Hepatocyte (in vitro differentiated cells): ENCODE measurements around the gene UBXN2A. TPM values are rescaled to one million over a fixed set of nuclear protein-coding genes. Genes with fewer than 3 reads are reported as not detected.

Source experiments
- DNase-seq: peaks from one replicate; pipeline ENCODE4 v3.0.0-alpha.2; 2016; ENCODE audit warnings: low spot score
- H2AFZ ChIP-seq: fragments of 200-600 bp; sonication (generic); 2 replicates; pipeline ENCODE4 v1.6.0; 2016; ENCODE audit warnings: antibody characterized with exemption, mild to moderate bottlenecking
- H3K27ac ChIP-seq: fragments of 200-600 bp; sonication (generic); 2 replicates; pipeline ENCODE4 v1.5.1; 2016; ENCODE audit warnings: mild to moderate bottlenecking
- H3K27me3 ChIP-seq: fragments of 200-600 bp; sonication (generic); 2 replicates; pipeline ENCODE4 v1.6.1; 2016
- H3K36me3 ChIP-seq: fragments of 200-600 bp; sonication (generic); replicated peaks from 2 replicates; pipeline ENCODE4 v1.5.1; 2016; ENCODE audit warnings: low read depth; ENCODE audit not compliant: insufficient read depth
- H3K4me1 ChIP-seq: fragments of 200-600 bp; sonication (generic); 2 replicates; pipeline ENCODE4 v1.5.1; 2016; ENCODE audit warnings: mild to moderate bottlenecking, moderate library complexity; ENCODE audit not compliant: insufficient read depth
- H3K4me2 ChIP-seq: fragments of 200-600 bp; sonication (generic); 2 replicates; pipeline ENCODE4 v1.6.0; 2016
- H3K4me3 ChIP-seq: fragments of 200-600 bp; sonication (generic); 2 replicates; pipeline ENCODE4 v1.5.1; 2016; ENCODE audit warnings: mild to moderate bottlenecking
- H3K79me2 ChIP-seq: fragments of 200-600 bp; sonication (generic); 2 replicates; pipeline ENCODE4 v1.6.0; 2017; ENCODE audit warnings: mild to moderate bottlenecking
- H3K9me2 ChIP-seq: fragments of 200-600 bp; sonication (generic); replicated peaks from 2 replicates; pipeline ENCODE4 v1.6.0; 2017; ENCODE audit warnings: mild to moderate bottlenecking; ENCODE audit not compliant: insufficient read depth
- H3K9me3 ChIP-seq: fragments of 200-600 bp; sonication (generic); 2 replicates; pipeline ENCODE4 v1.5.1; 2016; ENCODE audit warnings: low read depth, mild to moderate bottlenecking
- H4K20me1 ChIP-seq: fragments of 200-600 bp; sonication (generic); 2 replicates; pipeline ENCODE4 v1.6.0; 2016; ENCODE audit warnings: mild to moderate bottlenecking; ENCODE audit not compliant: insufficient read depth, poor library complexity, severe bottlenecking
- CTCF ChIP-seq: fragments of 200-600 bp; sonication (generic); IDR thresholded peaks from 2 replicates; pipeline ENCODE4 v1.5.1; 2016; ENCODE audit warnings: antibody characterized with exemption, mild to moderate bottlenecking; ENCODE audit not compliant: poor library complexity
- EZH2 ChIP-seq: fragments of 200-600 bp; sonication (generic); IDR thresholded peaks from 2 replicates; pipeline ENCODE4 v1.6.1; 2016; ENCODE audit warnings: antibody characterized with exemption, mild to moderate bottlenecking, borderline replicate concordance
- EZH2phosphoT487 ChIP-seq: fragments of 200-600 bp; sonication (generic); IDR thresholded peaks from one replicate; pipeline ENCODE4 v1.6.1; 2018; ENCODE audit warnings: antibody characterized with exemption, mild to moderate bottlenecking, low read depth, moderate library complexity; ENCODE audit not compliant: unreplicated experiment, severe bottlenecking
- WGBS: methylation state at CpG from one replicate; pipeline ENCODE4 v1.1.6; 2016; ENCODE audit warnings: low lambda C conversion rate; ENCODE audit errors: missing lambda C conversion rate; 5-methylcytosine and 5-hydroxymethylcytosine counted together
- polyA plus RNA-seq: library from polyadenylated mRNA; unstranded; fragments of >200 nt; fragmentation: Nextera tagmentation; extraction: Ambion mirVana; gene quantifications from 2 replicates; pipeline ENCODE4 v1.2.1, GENCODE V29; 2016
- total RNA-seq: library from RNA; depleted of rRNA; stranded (reverse); fragments of >200 nt; gene quantifications from 2 replicates; pipeline ENCODE4 v1.2.3, GENCODE V29; 2014

UBXN2A gene, protein sequence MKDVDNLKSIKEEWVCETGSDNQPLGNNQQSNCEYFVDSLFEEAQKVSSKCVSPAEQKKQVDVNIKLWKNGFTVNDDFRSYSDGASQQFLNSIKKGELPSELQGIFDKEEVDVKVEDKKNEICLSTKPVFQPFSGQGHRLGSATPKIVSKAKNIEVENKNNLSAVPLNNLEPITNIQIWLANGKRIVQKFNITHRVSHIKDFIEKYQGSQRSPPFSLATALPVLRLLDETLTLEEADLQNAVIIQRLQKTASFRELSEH
- total RNA-seq (15.9 and 16.9 TPM in 2 replicates), polyA plus RNA-seq (11.7 and 16.4 TPM in 2 replicates)

GRCh38 chr2:23939987-23940717 lies at the start of gene UBXN2A:
Gene UBXN2A (plus strand): TSS chr2:23940463. CDS start chr2:23958315, 17,852 bp downstream.
- Histone ChIP-seq H3K79me2 (peaks cover 39% of the 10 kb centered on the region), H4K20me1 (peaks cover 6% of the 10 kb centered on the region), H3K4me3 (peak within 1 kb of the TSS; percentile 56), H3K9me2 (no peaks in the 10 kb centered on the region), H3K27me3 (no peaks in the 10 kb centered on the region), H2AFZ (peak within 1 kb of the TSS; percentile 83), H3K36me3 (no peaks in the 10 kb centered on the region), H3K27ac (peak within 1 kb of the TSS; percentile 98), H3K4me1 (peaks cover 13% of the 10 kb centered on the region), H3K4me2 (peak within 1 kb of the TSS; percentile 79), H3K9me3 (no peaks in the 10 kb centered on the region)
- 1% methylated on average over 61 of the region's 77 CpGs for WGBS
- peak; percentile 94 for DNase-seq
- TF ChIP-seq CTCF (no peak), EZH2 (no peak), EZH2phosphoT487 (no peak)

DNA sequence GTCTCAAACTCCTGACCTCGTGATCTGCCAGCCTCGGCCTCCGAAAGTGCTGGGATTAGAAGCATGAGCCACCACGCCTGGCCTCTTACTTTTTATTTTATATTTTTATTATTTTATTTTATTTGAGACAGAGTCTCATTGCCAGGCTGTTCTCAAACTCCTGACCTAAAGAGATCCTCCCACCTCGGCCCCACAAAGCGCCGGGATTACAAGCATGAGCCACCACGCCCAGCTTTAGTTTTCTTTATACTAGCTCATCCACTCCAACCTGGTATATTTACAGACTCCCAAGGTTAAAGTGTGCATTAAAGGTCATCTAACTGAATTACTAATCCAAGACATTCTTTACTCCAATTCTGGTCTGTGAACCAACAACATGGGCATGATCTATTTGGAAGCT lies 40.1 kb upstream of the UBXN2A start:
- H3K9me3 ChIP-seq = no peaks in the 10 kb centered on the region
- no peaks in the 10 kb centered on the region for H3K27me3 ChIP-seq
- H3K4me2 ChIP-seq = no peak overlapping the region
- TF ChIP-seq CTCF (no peak), EZH2 (no peak), EZH2phosphoT487 (no peak)
- DNase-seq = no peak
- H3K4me1 ChIP-seq = no peaks in the 10 kb centered on the region
- no peak overlapping the region for H2AFZ ChIP-seq
- no peaks in the 10 kb centered on the region for H3K9me2 ChIP-seq
- 95% methylated on average over 8 of the region's 8 CpGs for WGBS
- H3K27ac ChIP-seq = peak overlapping the region; percentile 46
- no peaks in the 10 kb centered on the region for H3K36me3 ChIP-seq
- H3K79me2 ChIP-seq = peaks cover 89% of the 10 kb centered on the region
- H4K20me1 ChIP-seq = peaks cover 11% of the 10 kb centered on the region
- H3K4me3 ChIP-seq = no peak overlapping the region

- Histone ChIP-seq H3K36me3 (no peaks in the 10 kb centered on the region), H3K4me2 (no peak overlapping the region), H3K9me3 (no peaks in the 10 kb centered on the region), H3K9me2 (no peaks in the 10 kb centered on the region), H3K27ac (peak overlapping the region; percentile 46), H3K79me2 (peaks cover 94% of the 10 kb centered on the region), H3K4me1 (no peaks in the 10 kb centered on the region), H3K27me3 (no peaks in the 10 kb centered on the region), H4K20me1 (peaks cover 14% of the 10 kb centered on the region), H2AFZ (no peak overlapping the region), H3K4me3 (no peak overlapping the region)
- DNase-seq = peak; percentile 23
- TF ChIP-seq CTCF = no peak
- no peak for TF ChIP-seq EZH2
- no peak for TF ChIP-seq EZH2phosphoT487
- 79% methylated on average over 9 of the region's 9 CpGs for WGBS
These were observed 39.5 kb upstream of the UBXN2A start for GRCh38 chr2:23900541-23901322.
